K562 treated with DMSO at 1 percent for 24 hours (cell line): ENCODE measurements around the gene PSMA6. TPM values are rescaled to one million over a fixed set of nuclear protein-coding genes. Genes with fewer than 3 reads are reported as not detected.

Experiments used
- total RNA-seq: library from RNA; unstranded; fragments of 300-600 nt; gene quantifications from 2 replicates; pipeline ENCODE4 v1.2.3, GENCODE V29; 2022; ENCODE audit warnings: low read depth; ENCODE audit not compliant: insufficient read depth

The PSMA6 gene
- total RNA-seq = 148 and 176 TPM in 2 replicates

GRCh38 chr14:35292051-35292769 lies at the start of gene PSMA6:
PSMA6 (plus strand) TSS chr14:35292382; CDS start chr14:35292477, 95 bp downstream.

Other genes starting within 250 kb of the PSMA6 start
- gene FAM177A1, start 246.1 kb upstream of the PSMA6 start, total RNA-seq = 47.6 and 54.4 TPM in 2 replicates
- 17.0 and 18.4 TPM in 2 replicates for gene PPP2R3C, start 170.4 kb upstream of the PSMA6 start, total RNA-seq
- gene PRORP, start 169.8 kb upstream of the PSMA6 start, total RNA-seq = 12.1 and 12.4 TPM in 2 replicates
- gene NFKBIA, start 112.4 kb downstream of the PSMA6 start, total RNA-seq = 120 and 125 TPM in 2 replicates
- gene INSM2, start 241.8 kb downstream of the PSMA6 start, total RNA-seq = not detected in 2 replicates